Measurements from ENCODE around the gene CDKAL1. TPM values are rescaled to one million over a fixed set of nuclear protein-coding genes. Genes with fewer than 3 reads are reported as not detected.

Gene CDKAL1
- total and polyA plus RNA-seq, 2 of the 8 experiments (the other 6 are each of a cell fraction or from before 2014, with no cell fraction given), result 8.4 to 24.6 TPM

DNA sequence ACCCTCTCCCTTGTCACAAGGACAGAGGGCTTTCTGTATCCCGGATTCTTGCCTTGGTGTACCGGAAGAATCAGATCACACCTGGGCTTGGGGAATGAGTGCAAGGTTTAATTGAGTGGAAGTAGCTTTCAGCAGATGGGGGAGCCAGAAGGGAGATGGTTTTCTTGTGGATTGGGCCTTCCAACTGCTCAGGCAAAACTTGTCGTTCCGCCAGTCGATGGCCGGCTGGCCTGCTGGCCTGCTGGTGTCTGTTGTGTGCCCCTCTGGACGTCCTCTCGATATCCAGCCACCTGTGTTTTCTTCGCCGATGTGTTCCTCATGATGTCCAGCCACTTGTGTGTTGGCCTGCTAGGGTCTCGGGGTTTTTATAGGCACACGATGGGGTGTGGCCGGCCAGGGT is 168.1 kb downstream of the CDKAL1 start:
- no peaks in the 10 kb centered on the region for H3K79me1 ChIP-seq (ENCODE audit: low read depth, low read length)
- H4K91ac ChIP-seq (replicated peaks; ENCODE audit: insufficient read length, low read length), result no peak overlapping the region
- no peak overlapping the region for H3K4ac ChIP-seq (replicated peaks; ENCODE audit: insufficient read length, low read depth, low read length)
- H3K4me2 ChIP-seq (ENCODE audit: insufficient read depth in 1 of 2, low read depth in 2 of 2, low read length in 2 of 2), result no peak overlapping the region
- H2BK120ac ChIP-seq (replicated peaks; ENCODE audit: low read depth, low read length), result no peak overlapping the region
- H3K4me3 ChIP-seq (ENCODE audit: extremely low read depth in 1 of 4, insufficient read depth in 2 of 4, low read depth in 3 of 4, low read length in 4 of 4), result no peak overlapping the region
- no peak overlapping the region for H2BK20ac ChIP-seq (ENCODE audit: low read length)
- H2AK5ac ChIP-seq (ENCODE audit: low read depth, low read length), result no peak overlapping the region
- no peak overlapping the region for H4K8ac ChIP-seq (ENCODE audit: extremely low read depth, insufficient read depth, low read length)
- 0 out of 2 replicates have a peak overlapping the region, but pooled peaks have one; percentile 27 for H3K18ac ChIP-seq (ENCODE audit: extremely low read depth, low read length)
- H4K20me1 ChIP-seq (replicated peaks in 1 of 2; ENCODE audit: control insufficient read depth in 1 of 2, insufficient read depth in 2 of 2, low read length in 2 of 2), result no peaks in the 10 kb centered on the region
- H3K9ac ChIP-seq (replicated peaks in 1 of 4; ENCODE audit: extremely low read depth in 1 of 4, low read depth in 3 of 4, low read length in 3 of 4), result no peak overlapping the region
- ChIA-PET POLR2A (ENCODE audit: partially characterized antibody) (no interaction called here), CTCF (ENCODE audit: partially characterized antibody) (no interaction called here)
- peak overlapping the region; percentile 10 for H4K5ac ChIP-seq (ENCODE audit: insufficient read length, low read depth, low read length)
- no peaks in the 10 kb centered on the region for H3K9me3 ChIP-seq (ENCODE audit: insufficient read depth in 2 of 2, low read depth in 1 of 2, low read length in 1 of 2)
- no peak for DNase-seq (ENCODE audit: low read depth in 1 of 2, low spot score in 2 of 2)
- H2BK12ac ChIP-seq (ENCODE audit: low read depth, low read length), result no peak overlapping the region
- H3K27me3 ChIP-seq (replicated peaks in 1 of 4; ENCODE audit: control insufficient read depth in 3 of 4, extremely low read depth in 1 of 4, insufficient read depth in 3 of 4, low read length in 3 of 4), result no peaks in the 10 kb centered on the region; a peak in 1 of 7 replicates
- no peak overlapping the region for H2BK5ac ChIP-seq (ENCODE audit: low read depth, low read length)
- no peak overlapping the region for H3K23ac ChIP-seq (ENCODE audit: insufficient read length)
- no peak overlapping the region for H3K14ac ChIP-seq (ENCODE audit: insufficient read length)
- H2BK15ac ChIP-seq (ENCODE audit: low read length), result no peak overlapping the region
- no peak overlapping the region for H2AFZ ChIP-seq (ENCODE audit: low read length)
- no peak overlapping the region for H3K56ac ChIP-seq (replicated peaks; ENCODE audit: insufficient read length, low read depth, low read length)
- H3K79me2 ChIP-seq (ENCODE audit: control insufficient read depth in 1 of 2, insufficient read depth in 2 of 2, low read length in 2 of 2), result 0 out of 4 replicates have a peak, but pooled peaks cover 0 to 3% of the 10 kb centered on the region in 2 experiments
- no peaks in the 10 kb centered on the region for H3K36me3 ChIP-seq (ENCODE audit: control insufficient read depth in 2 of 4, insufficient read depth in 4 of 4, low read length in 3 of 4)
- FAIRE-seq, result no peak
- H3K27ac ChIP-seq (ENCODE audit: low read depth, low read length), result no peak overlapping the region
- peaks cover 0 to 7% (median 2%) of the 10 kb centered on the region in 4 experiments; a peak in 4 of 7 replicates for H3K4me1 ChIP-seq (replicated peaks in 1 of 4; ENCODE audit: control insufficient read depth in 3 of 4, insufficient read depth in 4 of 4, low read length in 3 of 4)
- 96% methylated on average over 13 of the region's 13 CpGs; no CpG with 5 or more reads in 1 of the 2 experiments for WGBS, 2 experiments (ENCODE audit: extremely low coverage in 1 of 2, insufficient coverage in 1 of 2, insufficient read length in 1 of 2, insufficient replicate concordance in 2 of 2, low coverage in 1 of 2, low lambda C conversion rate in 2 of 2, missing lambda C conversion rate in 1 of 2)
- H3K23me2 ChIP-seq (ENCODE audit: low read depth, low read length), result no peaks in the 10 kb centered on the region
- TF ChIP-seq CTCF (IDR thresholded peaks at IDR 0.05; ENCODE audit: control extremely low read depth in 1 of 3, insufficient read depth in 1 of 3, low read depth in 1 of 3, low read length in 3 of 3) (no peak), NANOG (IDR thresholded peaks at IDR 0.05; ENCODE audit: insufficient read depth, low read depth, low read length, poor library complexity, severe bottlenecking) (no peak), YY1 (IDR thresholded peaks at IDR 0.05; ENCODE audit: low read depth, low read length) (no peak)

Measured in H1 (cell line).